ENCODE data around the gene KHDC3L.
"Not testable (repeated sequence)": the region's sequence is repeated elsewhere in the genome, so short reads cannot be mapped to it uniquely, and the experiment has no call there.

Gene KHDC3L

DNA sequence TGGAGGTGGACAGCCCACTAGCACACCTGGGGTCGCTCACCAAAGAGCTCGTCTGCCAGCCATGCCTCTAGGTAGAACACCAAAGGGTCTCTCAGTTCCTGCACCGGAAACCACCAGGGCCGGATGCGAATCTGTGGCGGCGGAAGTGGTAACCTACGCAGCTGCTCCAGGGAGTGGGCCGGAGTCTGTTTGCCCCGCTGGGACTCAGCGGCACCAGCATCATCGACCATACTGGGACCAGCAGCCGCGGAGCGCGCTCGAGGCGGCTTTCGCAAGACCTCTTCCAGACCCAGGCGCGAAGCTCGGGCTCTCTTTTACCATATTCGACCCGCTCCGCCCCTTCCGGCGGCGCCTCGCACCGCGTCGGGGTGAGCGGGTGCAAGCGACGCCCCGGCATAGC is 7.1 kb downstream of the KHDC3L start, which contains the start of gene OOEP:
Gene OOEP, minus strand, starts transcription at position 335 of the 400 bp plus-strand sequence. Its CDS starts 105 bp downstream, at position 230.
- DNase-seq (ENCODE audit: low spot score), result no peak

DNA sequence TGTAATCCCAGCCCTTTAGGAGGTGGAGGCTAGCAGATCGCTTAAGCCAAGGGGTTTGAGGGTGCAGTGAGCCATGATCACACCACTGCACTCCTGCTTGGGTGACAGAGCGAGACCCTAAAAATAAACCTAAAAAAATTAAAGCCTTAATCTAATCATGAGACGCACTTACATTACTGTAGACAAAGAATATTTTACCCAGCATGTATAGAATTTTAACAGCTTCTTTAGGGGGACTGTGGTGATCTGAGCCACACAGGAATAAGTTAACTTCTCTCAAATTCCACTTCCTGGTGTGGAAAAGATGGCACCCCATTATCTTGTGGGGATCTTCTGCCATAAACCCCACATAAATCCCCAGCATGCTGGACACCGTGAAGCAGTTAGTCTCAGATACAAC is 9.5 kb downstream of the KHDC3L start:
- DNase-seq (ENCODE audit: low spot score), result no peak

DNA sequence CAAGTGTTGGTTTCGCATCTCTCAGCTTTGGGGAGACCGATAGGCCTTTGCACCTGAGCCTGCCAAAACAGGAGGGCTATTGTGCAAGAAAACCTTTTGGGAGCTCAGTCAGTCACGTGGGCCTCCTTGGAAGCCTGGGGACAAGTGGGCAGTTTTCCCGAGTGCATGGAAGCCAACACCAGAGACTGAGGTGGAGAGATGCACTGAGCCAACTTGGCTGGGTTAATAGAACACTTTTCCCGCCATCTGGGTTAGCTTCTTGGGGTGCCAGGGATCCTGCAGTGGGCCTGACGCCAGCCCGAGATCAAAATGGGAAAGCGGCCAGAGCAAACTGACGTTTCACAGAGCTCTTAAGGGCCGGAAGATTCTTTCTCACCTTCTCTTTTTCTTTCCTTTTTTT is 10.1 kb downstream of the KHDC3L start:
- peak; percentile 97 for DNase-seq (ENCODE audit: low spot score)

DNA sequence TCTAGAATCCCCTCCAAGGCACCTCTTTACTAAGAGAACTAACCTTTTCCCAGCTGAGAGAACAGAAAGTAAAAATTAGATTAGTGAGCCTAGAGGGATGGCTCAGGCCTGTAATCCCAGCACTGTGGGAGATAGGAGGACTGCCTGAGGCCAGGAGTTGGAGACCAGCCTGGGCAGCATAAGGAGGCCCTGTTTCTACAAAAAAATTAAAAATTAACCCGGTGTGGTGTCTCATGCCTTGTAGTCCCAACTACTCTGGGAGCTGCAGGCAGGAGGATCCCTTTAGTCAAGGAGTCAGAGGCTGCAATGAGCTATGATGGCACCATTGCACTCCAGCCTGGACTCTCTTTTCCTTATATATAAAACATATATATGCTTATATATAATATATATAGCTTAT is 12.8 kb downstream of the KHDC3L start:
- DNase-seq (ENCODE audit: low spot score), result peak; percentile 77

DNA sequence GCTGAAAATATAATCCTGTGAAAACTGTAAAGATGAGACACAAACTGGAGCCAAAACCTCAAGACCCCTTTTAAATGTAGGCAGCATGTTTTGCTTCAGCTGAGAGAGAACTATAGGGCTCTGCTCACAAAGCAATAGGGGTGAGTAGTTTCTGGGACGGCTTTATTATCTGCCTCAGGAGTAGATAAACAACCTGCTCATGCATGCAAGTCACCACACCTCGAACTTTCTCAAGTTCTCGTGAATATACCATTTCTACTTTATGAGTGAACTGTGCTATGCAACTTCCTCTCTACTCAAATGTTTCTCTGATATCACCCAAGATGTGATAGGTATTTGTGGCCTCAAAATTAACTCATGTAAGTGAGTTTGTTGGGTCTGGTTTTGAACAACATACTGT is 14.8 kb downstream of the KHDC3L start:
- DNase-seq (ENCODE audit: low spot score), result no peak

DNA sequence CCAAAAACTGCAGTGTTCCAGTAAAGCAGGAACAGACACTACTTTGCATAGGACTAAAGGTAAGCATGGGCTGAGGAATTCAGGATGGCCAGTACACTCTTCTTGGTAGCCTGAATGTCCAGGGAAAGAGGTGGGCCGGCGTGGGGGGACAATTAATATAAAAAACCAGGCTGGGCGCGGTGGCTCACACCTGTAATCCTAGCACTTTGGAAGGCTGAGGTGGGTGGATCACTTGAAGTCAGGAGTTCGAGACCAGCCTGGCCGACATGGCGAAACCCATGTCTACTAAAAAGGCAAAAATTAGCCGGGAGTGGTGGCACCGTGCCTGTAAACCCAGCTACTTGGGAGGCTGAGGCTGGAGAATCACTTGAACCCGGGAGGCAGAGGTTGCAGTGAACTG is 19.1 kb downstream of the KHDC3L start:
- DNase-seq (ENCODE audit: low spot score), result not testable (repeated sequence)

DNA sequence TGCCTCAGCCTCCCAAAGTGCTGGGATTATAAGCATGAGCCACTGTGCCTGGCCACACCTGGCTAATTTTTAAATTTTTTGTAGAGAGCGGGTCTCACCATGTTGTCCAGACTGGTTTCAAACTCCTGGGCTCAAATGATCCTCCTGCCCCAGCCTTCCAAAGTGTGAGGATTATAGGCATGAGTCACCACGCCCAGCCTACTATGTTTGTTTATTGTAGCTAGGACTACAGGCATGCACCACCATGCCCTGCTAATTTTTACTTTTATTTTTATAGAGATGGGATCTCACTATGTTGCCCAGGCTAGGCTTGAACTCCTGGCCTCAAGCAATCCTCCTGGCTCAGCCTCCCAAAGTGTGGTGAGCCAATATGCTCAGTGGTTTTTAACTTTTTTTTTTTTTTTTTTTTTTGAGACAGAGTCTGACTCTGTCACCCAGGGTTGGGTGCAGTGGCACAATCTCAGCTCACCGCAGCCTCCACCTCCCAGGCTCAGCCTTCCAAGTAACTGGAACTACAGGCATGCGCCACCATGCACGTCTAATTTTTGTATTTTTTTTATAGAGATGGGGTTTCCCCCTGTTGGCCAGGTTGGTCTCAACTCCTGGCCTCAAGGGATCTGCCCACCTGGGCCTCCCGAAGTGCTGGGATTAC is 20.1 kb downstream of the KHDC3L start:
- no peak for DNase-seq (ENCODE audit: low spot score)

DNA sequence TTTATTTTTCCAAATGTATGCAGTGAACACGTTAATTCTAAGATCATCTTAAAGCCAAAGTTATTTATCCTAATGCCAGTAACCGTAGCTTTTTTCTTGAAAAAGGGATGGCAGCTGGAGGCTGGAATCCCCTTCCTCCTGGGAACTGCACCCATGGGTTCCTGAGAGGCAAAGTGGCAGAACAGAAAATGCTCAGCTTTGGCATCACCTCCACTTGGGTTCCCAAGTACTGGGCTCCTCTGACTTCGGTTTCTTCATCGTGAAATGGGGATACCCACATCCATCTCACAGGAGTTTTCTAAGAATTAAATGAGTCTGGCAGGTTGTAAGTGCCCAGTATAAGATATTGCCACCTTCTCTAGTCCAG is 26.0 kb downstream of the KHDC3L start:
- no peak for DNase-seq (ENCODE audit: low spot score)

DNA sequence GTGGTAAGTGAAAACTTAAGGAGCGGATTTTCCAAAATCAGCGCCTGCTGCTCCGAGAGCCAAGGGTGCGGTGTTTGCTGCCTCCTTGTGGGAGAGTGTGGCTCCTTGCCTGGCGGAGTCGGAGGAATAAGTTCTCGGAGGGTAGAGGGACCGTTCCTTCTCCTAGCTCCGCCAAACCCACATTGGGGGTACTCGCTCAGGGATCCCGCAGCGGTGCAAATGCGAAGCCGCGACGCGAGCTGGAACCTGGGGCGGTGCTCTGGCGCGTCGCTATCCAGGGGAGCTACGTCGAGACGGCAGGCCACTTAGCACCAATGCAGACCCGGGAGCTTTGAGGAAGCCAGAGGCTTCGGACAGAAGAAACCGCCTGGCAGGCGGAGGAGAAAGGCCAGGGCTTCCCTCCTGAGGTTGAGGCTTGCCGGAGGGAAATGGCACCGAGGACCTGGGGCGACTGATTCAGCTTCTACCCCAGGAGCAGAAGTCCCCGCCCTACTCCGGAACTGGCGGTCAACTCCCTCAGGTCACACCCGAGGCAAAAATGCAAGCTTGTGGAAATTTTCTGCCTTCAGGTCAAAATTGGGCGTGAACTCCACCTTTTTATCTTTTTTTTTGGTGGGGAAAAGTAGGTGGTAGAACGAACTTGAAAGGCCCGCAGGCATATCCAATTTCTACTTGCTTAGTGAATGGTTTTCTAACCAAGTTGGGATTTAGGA is 26.5 kb downstream of the KHDC3L start:
- peak; percentile 80 for DNase-seq (ENCODE audit: low spot score)

DNA sequence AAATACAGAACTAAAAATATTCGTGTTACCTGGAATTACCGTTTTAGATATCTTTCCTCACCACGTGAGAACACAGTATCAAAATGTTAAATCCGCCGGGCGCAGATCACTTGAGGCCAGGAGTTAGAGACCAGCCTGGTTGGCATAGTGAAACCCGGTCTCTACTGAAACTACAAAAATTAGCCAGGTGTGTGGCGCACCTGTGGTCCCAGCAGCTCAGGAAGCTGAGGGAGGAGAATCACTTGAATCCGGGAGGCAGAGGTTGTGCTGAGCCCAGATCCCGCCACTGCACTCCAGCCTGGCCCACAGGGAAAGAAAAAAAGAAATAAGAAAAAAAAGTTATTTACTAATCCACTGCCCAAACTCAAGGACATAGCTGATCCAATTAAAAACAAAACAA is 27.4 kb downstream of the KHDC3L start:
- no peak for DNase-seq (ENCODE audit: low spot score)

DNA sequence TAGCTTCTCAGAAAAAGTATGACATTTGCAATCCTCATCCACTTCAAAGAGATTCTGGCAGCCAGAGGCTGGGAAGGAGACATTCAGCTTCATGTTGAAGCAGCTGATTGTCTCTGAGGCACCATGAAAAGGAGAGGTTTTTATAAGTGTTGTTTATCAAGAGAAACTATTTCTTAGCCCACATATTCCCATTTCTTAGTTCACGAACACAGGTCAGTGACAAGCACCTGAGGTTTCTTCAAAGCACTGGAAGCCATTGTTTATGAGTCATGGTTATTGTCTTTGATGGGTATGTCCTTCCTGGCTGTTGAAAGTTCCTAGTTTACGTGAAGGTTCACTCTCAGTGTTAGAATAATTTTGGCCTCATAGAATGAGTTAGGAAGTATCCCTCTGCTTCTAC is 29.2 kb downstream of the KHDC3L start:
- no peak for DNase-seq (ENCODE audit: low spot score)

DNA sequence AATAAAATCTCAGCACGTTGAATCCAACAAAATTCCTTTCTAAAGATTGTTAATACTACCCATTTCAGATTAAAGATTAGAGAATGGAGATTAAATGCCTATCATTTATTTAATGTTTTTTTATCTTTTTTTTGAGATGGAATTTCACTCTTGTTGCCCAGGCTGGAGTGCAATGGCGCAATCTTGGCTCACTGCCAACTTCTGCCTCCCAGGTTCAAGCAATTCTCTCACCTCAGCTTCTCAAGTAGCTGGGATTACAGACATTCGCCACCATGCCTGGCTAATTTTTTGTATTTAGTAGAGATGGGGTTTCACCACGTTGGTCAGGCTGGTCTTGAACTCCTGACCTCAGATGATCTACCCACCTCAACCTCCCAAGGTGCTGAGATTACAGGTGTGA is 29.7 kb downstream of the KHDC3L start:
- not testable (repeated sequence) for DNase-seq (ENCODE audit: low spot score)

DNA sequence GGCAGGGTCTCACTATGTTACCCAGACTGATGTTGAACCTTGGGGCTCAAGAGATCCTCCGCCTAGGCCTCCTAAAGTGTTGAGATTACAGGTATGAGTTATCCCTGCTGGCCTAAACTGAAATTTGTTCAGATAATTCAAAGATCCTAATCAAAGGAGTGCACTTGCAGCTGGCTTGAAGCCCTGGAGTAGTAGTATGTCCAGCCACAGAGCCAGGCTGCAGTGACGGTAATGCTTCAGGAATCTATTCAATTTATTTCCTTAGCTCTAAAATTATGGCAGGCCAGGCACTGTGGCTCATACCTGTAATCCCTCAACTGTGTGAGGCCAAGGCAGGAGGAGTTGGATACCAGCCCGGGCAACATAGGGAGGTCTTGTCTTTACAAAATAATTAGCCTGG is 30.8 kb downstream of the KHDC3L start:
- no peak for DNase-seq (ENCODE audit: low spot score)

DNA sequence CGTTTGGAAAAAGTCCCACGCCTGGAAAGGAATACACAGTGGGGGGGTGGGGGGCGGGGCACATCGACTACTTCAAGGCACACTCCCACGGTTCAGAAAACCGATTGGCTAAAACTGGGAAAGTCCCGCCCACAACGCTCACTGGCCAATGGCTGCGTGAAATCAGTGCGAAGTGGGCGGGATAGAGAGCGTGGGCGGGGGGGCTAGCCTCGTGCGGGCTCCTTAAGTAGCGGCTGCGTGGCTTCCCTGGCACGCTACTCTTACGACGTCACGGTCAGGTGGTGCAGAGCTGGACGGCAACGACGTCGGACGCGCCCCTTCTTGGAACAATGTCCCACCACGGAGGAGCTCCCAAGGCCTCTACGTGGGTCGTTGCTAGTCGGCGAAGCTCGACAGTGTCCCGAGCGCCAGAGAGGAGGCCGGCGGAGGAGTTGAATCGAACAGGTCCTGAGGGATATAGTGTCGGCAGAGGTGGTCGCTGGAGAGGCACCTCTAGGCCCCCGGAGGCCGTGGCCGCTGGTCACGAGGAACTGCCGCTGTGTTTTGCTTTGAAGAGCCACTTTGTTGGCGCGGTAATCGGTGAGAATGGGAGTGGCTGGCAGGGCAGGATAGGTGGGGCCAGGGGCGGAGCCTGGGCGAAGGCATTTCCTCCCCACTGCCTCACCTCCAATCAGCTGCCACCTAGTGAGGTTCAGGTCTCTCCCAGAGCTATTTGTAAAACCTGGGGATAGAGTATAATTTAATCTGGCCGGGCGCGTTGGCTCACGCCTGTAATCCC is 32.3 kb downstream of the KHDC3L start, which contains the start of gene DDX43:
Gene DDX43, plus strand, starts transcription at position 252 of the 778 bp plus-strand sequence. Its CDS starts 78 bp downstream, at position 330.
- DNase-seq (ENCODE audit: low spot score), result no peak

DNA sequence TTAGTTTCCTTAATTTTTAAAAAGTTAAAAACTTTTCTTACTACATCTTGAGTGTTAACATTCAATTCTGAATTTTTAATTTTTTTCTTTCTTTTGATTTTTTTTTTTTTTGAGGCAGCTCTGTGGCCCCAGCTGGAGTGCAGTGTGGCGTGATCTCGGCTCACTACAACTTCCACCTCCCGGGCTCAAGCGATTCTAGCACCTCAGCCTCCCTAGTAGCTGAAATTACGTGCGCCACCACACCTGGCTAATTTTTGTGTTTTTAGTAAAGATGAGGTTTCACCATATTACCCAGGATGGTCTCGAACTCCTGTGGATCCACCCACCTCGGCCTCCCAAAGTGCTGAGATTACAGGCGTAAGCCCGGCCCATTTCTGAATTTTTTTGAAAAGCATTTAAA is 33.4 kb downstream of the KHDC3L start:
- no peak for DNase-seq (ENCODE audit: low spot score)

DNA sequence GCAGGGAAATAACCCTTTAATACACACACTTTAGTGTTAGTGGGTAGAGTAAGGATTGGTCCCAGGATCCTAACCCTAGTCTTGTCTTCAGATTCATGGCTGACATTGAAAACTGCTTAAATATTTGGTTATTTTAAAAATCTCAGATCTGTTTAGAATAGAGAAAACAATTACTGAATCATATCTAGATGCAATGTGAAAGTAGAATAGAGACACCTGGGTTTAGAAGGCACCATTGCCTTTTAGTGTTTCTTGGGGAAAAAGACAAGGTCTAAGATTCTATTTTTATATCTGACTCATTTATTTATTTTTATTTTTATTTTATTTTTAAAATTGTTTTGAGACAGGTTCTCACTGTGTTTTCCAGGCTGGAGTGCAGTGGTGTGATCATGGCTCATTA is 38.2 kb downstream of the KHDC3L start:
- DNase-seq (ENCODE audit: low spot score), result no peak

DNA sequence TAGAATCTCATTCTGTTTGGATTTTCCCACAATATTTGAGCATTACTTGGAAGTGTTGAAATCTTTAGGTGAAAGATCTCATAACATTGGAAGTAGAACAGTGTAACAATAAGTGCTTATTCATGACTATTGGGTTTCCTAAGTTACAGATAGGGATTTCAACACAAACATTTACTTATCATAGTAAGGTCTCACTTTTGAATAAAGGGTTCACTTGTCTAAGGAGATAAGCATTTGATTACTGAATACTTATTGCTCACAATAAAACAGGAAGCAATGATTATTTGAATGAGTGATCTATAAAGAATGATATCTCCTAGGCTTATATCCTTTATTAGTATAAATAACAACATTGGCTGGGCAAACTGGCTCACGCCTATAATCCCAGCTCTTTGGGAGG is 46.9 kb downstream of the KHDC3L start:
- DNase-seq (ENCODE audit: low spot score), result no peak

DNA sequence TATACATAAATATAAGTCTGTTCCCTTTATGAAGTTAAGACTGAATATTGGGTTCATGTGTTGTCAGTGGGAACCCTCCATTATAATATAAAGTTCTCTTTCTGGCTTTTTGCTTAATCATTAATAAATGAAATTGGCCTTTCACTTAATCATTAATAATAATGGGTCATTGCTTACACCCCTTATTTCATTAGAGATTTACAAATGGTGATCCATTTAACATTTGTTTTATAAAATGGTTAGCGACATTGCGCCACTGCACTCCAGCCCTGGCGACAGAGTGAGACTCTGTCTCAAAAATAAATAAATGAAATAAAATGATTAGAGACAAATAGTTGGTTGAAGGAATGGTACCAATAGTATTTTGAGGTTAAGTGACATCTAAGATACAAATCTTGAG is 50.6 kb downstream of the KHDC3L start:
- DNase-seq (ENCODE audit: low spot score), result no peak
